Trophoblast cell (in vitro differentiated cells and primary cell): ENCODE data around the gene PPM1H.
"Not testable (repeated sequence)": the region's sequence is repeated elsewhere in the genome, so short reads cannot be mapped to it uniquely, and the experiment has no call there.

ENCODE experiments used
- DNase-seq, 2 donors: peaks; one replicate each; pipeline ENCODE4 v3.0.0-alpha.2; 2016
- H2AFZ ChIP-seq: 2 replicates; pipeline ENCODE4 v1.6.1; 2013; ENCODE audit warnings: low read length, moderate library complexity, mild to moderate bottlenecking; ENCODE audit not compliant: insufficient read depth, poor library complexity
- H2AK5ac ChIP-seq: 2 replicates; pipeline ENCODE4 v1.6.1; 2013; ENCODE audit warnings: mild to moderate bottlenecking, low read length
- H2BK120ac ChIP-seq: 2 replicates; pipeline ENCODE4 v1.6.1; 2013; ENCODE audit warnings: low read length, mild to moderate bottlenecking, moderate library complexity; ENCODE audit not compliant: insufficient read depth, poor library complexity
- H2BK12ac ChIP-seq: 2 replicates; pipeline ENCODE4 v1.6.1; 2013; ENCODE audit warnings: mild to moderate bottlenecking, low read length, moderate library complexity
- H2BK5ac ChIP-seq: 2 replicates; pipeline ENCODE4 v1.6.1; 2013; ENCODE audit warnings: low read length, low read depth, moderate library complexity, mild to moderate bottlenecking; ENCODE audit not compliant: poor library complexity
- H3K14ac ChIP-seq: 2 replicates; pipeline ENCODE4 v1.6.1; 2013; ENCODE audit warnings: mild to moderate bottlenecking, low read length
- H3K18ac ChIP-seq: 2 replicates; pipeline ENCODE4 v1.6.1; 2013; ENCODE audit warnings: mild to moderate bottlenecking, low read length
- H3K23ac ChIP-seq: 2 replicates; pipeline ENCODE4 v1.6.1; 2013; ENCODE audit warnings: low read length
- H3K27ac ChIP-seq: 2 replicates; pipeline ENCODE4 v1.5.1; 2013; ENCODE audit warnings: low read depth, mild to moderate bottlenecking, inconsistent platforms, low read length, moderate library complexity
- H3K27me3 ChIP-seq: 2 replicates; pipeline ENCODE4 v1.6.1; 2013; ENCODE audit warnings: inconsistent platforms, mild to moderate bottlenecking, low read length, moderate library complexity; ENCODE audit not compliant: insufficient read depth
- H3K36me3 ChIP-seq, 2 experiments: 1 replicate in 1 of 2; 2 replicates in 1 of 2; pipeline ENCODE4 v1.6.1; 2013; ENCODE audit warnings: low read length in 2 of 2, mild to moderate bottlenecking in 2 of 2, moderate library complexity in 1 of 2; ENCODE audit not compliant: insufficient read depth in 2 of 2, control insufficient read depth in 1 of 2
- H3K4ac ChIP-seq: 2 replicates; pipeline ENCODE4 v1.6.1; 2013; ENCODE audit warnings: low read depth, mild to moderate bottlenecking, low read length, moderate library complexity
- H3K4me1 ChIP-seq, 2 experiments: 1 replicate in 1 of 2; 2 replicates in 1 of 2; pipeline ENCODE4 v1.6.1; 2013; ENCODE audit warnings: low read length in 2 of 2, mild to moderate bottlenecking in 2 of 2, moderate library complexity in 1 of 2; ENCODE audit not compliant: insufficient read depth in 2 of 2, control insufficient read depth in 1 of 2
- H3K4me2 ChIP-seq: 2 replicates; pipeline ENCODE4 v1.6.1; 2013; ENCODE audit warnings: inconsistent platforms, mild to moderate bottlenecking, low read length, moderate library complexity
- H3K4me3 ChIP-seq: 2 replicates; pipeline ENCODE4 v1.5.1; 2013; ENCODE audit warnings: mild to moderate bottlenecking, low read depth, low read length, inconsistent platforms
- H3K79me1 ChIP-seq: one replicate; pipeline ENCODE4 v1.6.1; 2013; ENCODE audit warnings: low read length
- H3K79me2 ChIP-seq: 2 replicates; pipeline ENCODE4 v1.6.1; 2013; ENCODE audit warnings: low read length, mild to moderate bottlenecking; ENCODE audit not compliant: control insufficient read depth, insufficient read depth, poor library complexity
- H3K9ac ChIP-seq: 2 replicates; pipeline ENCODE4 v1.6.1; 2013; ENCODE audit warnings: mild to moderate bottlenecking, low read length
- H3K9me3 ChIP-seq: 2 replicates; pipeline ENCODE4 v1.6.1; 2013; ENCODE audit warnings: low read depth, mild to moderate bottlenecking, control low read depth, inconsistent platforms, low read length; ENCODE audit not compliant: insufficient read depth
- H4K12ac ChIP-seq: 2 replicates; pipeline ENCODE4 v1.6.1; 2013; ENCODE audit warnings: low read depth, mild to moderate bottlenecking, low read length, moderate library complexity
- H4K8ac ChIP-seq: 2 replicates; pipeline ENCODE4 v1.6.1; 2013; ENCODE audit warnings: low read depth, mild to moderate bottlenecking, low read length, moderate library complexity
- H4K91ac ChIP-seq: one replicate; pipeline ENCODE4 v1.6.1; 2013; ENCODE audit warnings: low read depth, mild to moderate bottlenecking, low read length, moderate library complexity
- WGBS: extraction: QIAGEN DNeasy Blood & Tissue Kit; methylation state at CpG from one replicate; pipeline ENCODE4 v1.1.7; 2013; ENCODE audit warnings: missing lambda C conversion rate; ENCODE audit not compliant: insufficient read length, insufficient coverage; ENCODE audit errors: extremely low coverage; 5-methylcytosine and 5-hydroxymethylcytosine counted together

Gene PPM1H

GRCh38 chr12:62967701-62968100, 32.8 kb upstream of the PPM1H start:
- no peak overlapping the region for H3K23ac ChIP-seq
- H3K14ac ChIP-seq = no peak overlapping the region
- no peak overlapping the region for H4K8ac ChIP-seq
- H3K36me3 ChIP-seq = no peaks in the 10 kb centered on the region
- H3K4ac ChIP-seq = no peak overlapping the region
- H3K27ac ChIP-seq = no peak overlapping the region
- no peak overlapping the region for H3K4me3 ChIP-seq
- WGBS = no CpG with 5 or more reads among the region's 2 CpGs
- H2BK12ac ChIP-seq = no peak overlapping the region
- H3K27me3 ChIP-seq = no peaks in the 10 kb centered on the region
- H3K9ac ChIP-seq = no peak overlapping the region
- H4K91ac ChIP-seq = no peak overlapping the region
- no peak overlapping the region for H2AK5ac ChIP-seq
- H4K12ac ChIP-seq = no peak overlapping the region
- no peaks in the 10 kb centered on the region for H3K4me1 ChIP-seq
- no peak overlapping the region for H2AFZ ChIP-seq
- no peak overlapping the region for H3K18ac ChIP-seq
- H3K4me2 ChIP-seq = no peak overlapping the region
- no peak overlapping the region for H2BK120ac ChIP-seq
- DNase-seq = no peak
- H3K9me3 ChIP-seq = no peaks in the 10 kb centered on the region
- H3K79me2 ChIP-seq = no peaks in the 10 kb centered on the region
- H3K79me1 ChIP-seq = no peaks in the 10 kb centered on the region
- no peak overlapping the region for H2BK5ac ChIP-seq

GRCh38 chr12:62966990-62967506, 32.1 kb upstream of the PPM1H start:
- DNase-seq = no peak
- H4K91ac ChIP-seq = no peak overlapping the region
- H3K4me1 ChIP-seq = no peaks in the 10 kb centered on the region
- no peak overlapping the region for H2BK5ac ChIP-seq
- no peak overlapping the region for H3K9ac ChIP-seq
- H4K12ac ChIP-seq = no peak overlapping the region
- H3K79me1 ChIP-seq = no peaks in the 10 kb centered on the region
- H3K79me2 ChIP-seq = no peaks in the 10 kb centered on the region
- no peaks in the 10 kb centered on the region for H3K9me3 ChIP-seq
- no peak overlapping the region for H3K4me2 ChIP-seq
- H3K27ac ChIP-seq = no peak overlapping the region
- H3K14ac ChIP-seq = no peak overlapping the region
- H2BK120ac ChIP-seq = no peak overlapping the region
- no peak overlapping the region for H3K4me3 ChIP-seq
- no peak overlapping the region for H4K8ac ChIP-seq
- no peak overlapping the region for H3K18ac ChIP-seq
- H2AK5ac ChIP-seq = no peak overlapping the region
- H2BK12ac ChIP-seq = no peak overlapping the region
- no peaks in the 10 kb centered on the region for H3K27me3 ChIP-seq
- H3K4ac ChIP-seq = no peak overlapping the region
- H3K36me3 ChIP-seq = no peaks in the 10 kb centered on the region
- H2AFZ ChIP-seq = no peak overlapping the region
- H3K23ac ChIP-seq = no peak overlapping the region

GRCh38 chr12:62966446-62966989, 31.6 kb upstream of the PPM1H start:
- H3K9ac ChIP-seq, H3K79me2 ChIP-seq, H3K27me3 ChIP-seq, H3K4ac ChIP-seq, H3K4me3 ChIP-seq, H3K4me2 ChIP-seq, H3K4me1 ChIP-seq, H3K27ac ChIP-seq, H2BK120ac ChIP-seq, H2AFZ ChIP-seq, H3K79me1 ChIP-seq, H3K9me3 ChIP-seq, H4K8ac ChIP-seq, H3K23ac ChIP-seq, H3K18ac ChIP-seq, H3K36me3 ChIP-seq, H4K12ac ChIP-seq, H2BK5ac ChIP-seq, H4K91ac ChIP-seq, H2BK12ac ChIP-seq, H2AK5ac ChIP-seq, H3K14ac ChIP-seq: not testable (repeated sequence)
- DNase-seq = peak in 1 of 2 donors; percentile 49
- no CpG with 5 or more reads among the region's 8 CpGs for WGBS

- H2AK5ac ChIP-seq, H2AFZ ChIP-seq, H3K36me3 ChIP-seq, H4K91ac ChIP-seq, H3K27me3 ChIP-seq, DNase-seq, H3K79me1 ChIP-seq, H4K12ac ChIP-seq, H2BK12ac ChIP-seq, H2BK120ac ChIP-seq, H3K79me2 ChIP-seq, H4K8ac ChIP-seq, H3K4me1 ChIP-seq, H3K14ac ChIP-seq, H3K4ac ChIP-seq, H3K9ac ChIP-seq, H3K9me3 ChIP-seq, H3K23ac ChIP-seq, H3K18ac ChIP-seq, H3K4me2 ChIP-seq, H3K27ac ChIP-seq, H2BK5ac ChIP-seq, H3K4me3 ChIP-seq: not testable (repeated sequence)
- no CpG with 5 or more reads among the region's 4 CpGs for WGBS
Measured at GRCh38 chr12:62965700-62966099, 30.8 kb upstream of the PPM1H start.
